ENCODE results near the gene HOXA3. TPM values are rescaled to one million over a fixed set of nuclear protein-coding genes. Genes with fewer than 3 reads are reported as not detected.

Gene HOXA3
- polyA plus RNA-seq, 2 of the 4 experiments (the other 2 are of a cell fraction): 3.3 to 8.7 TPM

DNA sequence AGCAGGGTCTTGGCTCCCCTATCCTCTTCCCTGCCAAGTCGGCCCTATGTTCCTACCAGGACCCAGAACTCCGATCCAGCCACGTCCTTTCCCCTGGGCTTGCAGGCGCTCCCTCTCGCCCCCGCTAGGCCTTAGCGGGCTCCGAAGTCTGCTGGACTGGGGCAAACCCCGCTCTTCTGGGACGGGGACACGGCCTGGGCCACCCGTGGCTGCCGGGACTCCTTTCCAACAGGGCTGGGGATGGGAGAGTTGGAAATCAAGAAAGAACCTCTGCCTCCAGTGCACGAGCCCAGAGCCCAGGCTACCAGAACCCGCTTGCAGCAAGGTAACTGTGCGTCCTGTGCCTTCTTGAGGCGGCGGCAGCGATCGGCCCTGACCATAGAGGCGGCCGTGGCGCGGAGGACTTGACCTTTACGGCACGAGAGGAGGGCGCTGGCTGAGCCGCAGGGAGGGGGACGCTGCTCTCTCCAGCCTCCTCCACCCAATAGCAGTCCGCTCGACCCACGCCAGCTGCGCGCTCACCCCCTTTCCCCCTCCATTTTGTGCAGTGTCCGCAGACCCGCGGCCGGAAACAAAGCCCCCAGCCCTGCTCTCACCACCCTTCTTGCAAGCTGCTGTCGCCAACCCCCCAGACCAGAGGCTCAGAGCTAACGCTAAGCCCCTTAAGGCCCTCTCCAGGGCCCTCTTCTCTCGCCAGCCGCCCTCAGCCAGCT, 39.6 kb upstream of the HOXA3 start:
- no peak overlapping the region for H3K27ac ChIP-seq
- no peak overlapping the region for H3K4me3 ChIP-seq
- H3K4me1 ChIP-seq: no peaks in the 10 kb centered on the region
- TF ChIP-seq NFE2L2 (conservative IDR thresholded peaks at IDR 0.05; ENCODE audit: low read length): no peak
- TF ChIP-seq RAD21 (conservative IDR thresholded peaks at IDR 0.05 in 1 of 2, IDR thresholded peaks at IDR 0.05 in 1 of 2): no peak
- TF ChIP-seq FOXS1 (CRISPR knock-in tag; IDR thresholded peaks at IDR 0.05): no peak
- TF ChIP-seq POLR2AphosphoS2 (conservative IDR thresholded peaks at IDR 0.05; ENCODE audit: low read length): no peak
- TF ChIP-seq CEBPB (IDR thresholded peaks at IDR 0.05): no peak
- TF ChIP-seq, protein P1, sequence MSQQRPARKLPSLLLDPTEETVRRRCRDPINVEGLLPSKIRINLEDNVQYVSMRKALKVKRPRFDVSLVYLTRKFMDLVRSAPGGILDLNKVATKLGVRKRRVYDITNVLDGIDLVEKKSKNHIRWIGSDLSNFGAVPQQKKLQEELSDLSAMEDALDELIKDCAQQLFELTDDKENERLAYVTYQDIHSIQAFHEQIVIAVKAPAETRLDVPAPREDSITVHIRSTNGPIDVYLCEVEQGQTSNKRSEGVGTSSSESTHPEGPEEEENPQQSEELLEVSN (IDR thresholded peaks at IDR 0.05; ENCODE audit: borderline replicate concordance, low read depth): no peak
- ATAC-seq (no peak), FAIRE-seq (no peak), DNase-seq (ENCODE audit: low read depth in 1 of 2, low spot score in 1 of 2) (no peak)
- ChIA-PET POLR2A (interaction anchor here (0.7 kb wide), 1 partner anchor 8 kb away, joined by 4 read pairs; no protein-coding TSS in a partner anchor), CTCF (interaction anchor here (0.6 to 4.8 kb wide), 4 partner anchors 12 to 904 kb away, joined by 4 to 58 read pairs (median 22); no protein-coding TSS in a partner anchor)
- H3K9me3 ChIP-seq: no peaks in the 10 kb centered on the region
- 94% methylated on average over 39 of the region's 42 CpGs for WGBS (ENCODE audit: missing lambda C conversion rate)
- no peak overlapping the region for H3K4me2 ChIP-seq

DNA sequence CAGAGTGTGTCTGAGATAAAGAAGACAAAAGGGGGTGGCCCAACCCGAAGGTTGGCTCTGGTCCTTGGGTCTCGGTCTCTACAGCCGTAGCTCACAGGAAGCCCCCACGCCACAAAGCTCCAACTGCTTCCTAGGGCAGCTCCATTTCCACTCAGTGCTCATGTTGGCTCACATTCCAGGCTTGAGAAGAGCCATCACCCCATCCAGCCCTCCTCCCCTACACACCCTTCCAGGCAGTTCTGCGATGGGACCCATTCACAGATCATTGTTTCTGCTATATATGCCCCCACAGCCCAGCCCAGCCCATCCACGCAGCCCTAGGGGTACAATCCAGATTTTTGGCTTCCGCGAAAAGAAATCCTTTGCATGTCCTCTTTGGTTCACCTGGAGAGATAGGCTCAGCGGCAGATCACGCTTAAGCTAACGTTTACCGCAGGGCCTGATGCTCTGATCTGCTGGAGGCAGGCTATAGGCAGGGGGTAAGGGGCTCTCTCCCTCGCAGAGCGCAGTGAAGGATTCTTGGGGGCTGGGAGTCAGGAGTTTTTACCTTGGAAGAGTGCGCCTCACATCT, 38.9 kb upstream of the HOXA3 start:
- Histone ChIP-seq H3K4me3 (no peak overlapping the region), H3K4me1 (peaks cover 4% of the 10 kb centered on the region; the same call in 1 of the 3 replicates), H3K27ac (no peak overlapping the region), H3K4me2 (no peak overlapping the region), H3K9me3 (no peaks in the 10 kb centered on the region)
- ATAC-seq: no peak
- no peak for DNase-seq (ENCODE audit: low read depth in 1 of 2, low spot score in 1 of 2)
- WGBS (ENCODE audit: missing lambda C conversion rate): 91% methylated on average over 15 of the region's 15 CpGs
- FAIRE-seq: no peak
- ChIA-PET CTCF (interaction anchor here (0.8 to 3.8 kb wide), 4 partner anchors 12 to 829 kb away, joined by 3 to 30 read pairs (median 10); no protein-coding TSS in a partner anchor), POLR2A (no interaction called here)
- TF ChIP-seq POLR2A (IDR thresholded peaks at IDR 0.05; ENCODE audit: low read length): no peak
- no peak for TF ChIP-seq EHMT2 (IDR thresholded peaks at IDR 0.05; ENCODE audit: low read depth)
- TF ChIP-seq MAFK (IDR thresholded peaks at IDR 0.05; ENCODE audit: partially characterized antibody): no peak
- no peak for TF ChIP-seq JUNB (IDR thresholded peaks at IDR 0.05)
- TF ChIP-seq, protein P2, sequence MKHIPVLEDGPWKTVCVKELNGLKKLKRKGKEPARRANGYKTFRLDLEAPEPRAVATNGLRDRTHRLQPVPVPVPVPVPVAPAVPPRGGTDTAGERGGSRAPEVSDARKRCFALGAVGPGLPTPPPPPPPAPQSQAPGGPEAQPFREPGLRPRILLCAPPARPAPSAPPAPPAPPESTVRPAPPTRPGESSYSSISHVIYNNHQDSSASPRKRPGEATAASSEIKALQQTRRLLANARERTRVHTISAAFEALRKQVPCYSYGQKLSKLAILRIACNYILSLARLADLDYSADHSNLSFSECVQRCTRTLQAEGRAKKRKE (CRISPR knock-in tag; IDR thresholded peaks at IDR 0.05; ENCODE audit: low read depth): no peak
- no peak for TF ChIP-seq SMC3 (IDR thresholded peaks at IDR 0.05)
- TF ChIP-seq SREBF2 (IDR thresholded peaks at IDR 0.05): no peak
- TF ChIP-seq, protein P3, sequence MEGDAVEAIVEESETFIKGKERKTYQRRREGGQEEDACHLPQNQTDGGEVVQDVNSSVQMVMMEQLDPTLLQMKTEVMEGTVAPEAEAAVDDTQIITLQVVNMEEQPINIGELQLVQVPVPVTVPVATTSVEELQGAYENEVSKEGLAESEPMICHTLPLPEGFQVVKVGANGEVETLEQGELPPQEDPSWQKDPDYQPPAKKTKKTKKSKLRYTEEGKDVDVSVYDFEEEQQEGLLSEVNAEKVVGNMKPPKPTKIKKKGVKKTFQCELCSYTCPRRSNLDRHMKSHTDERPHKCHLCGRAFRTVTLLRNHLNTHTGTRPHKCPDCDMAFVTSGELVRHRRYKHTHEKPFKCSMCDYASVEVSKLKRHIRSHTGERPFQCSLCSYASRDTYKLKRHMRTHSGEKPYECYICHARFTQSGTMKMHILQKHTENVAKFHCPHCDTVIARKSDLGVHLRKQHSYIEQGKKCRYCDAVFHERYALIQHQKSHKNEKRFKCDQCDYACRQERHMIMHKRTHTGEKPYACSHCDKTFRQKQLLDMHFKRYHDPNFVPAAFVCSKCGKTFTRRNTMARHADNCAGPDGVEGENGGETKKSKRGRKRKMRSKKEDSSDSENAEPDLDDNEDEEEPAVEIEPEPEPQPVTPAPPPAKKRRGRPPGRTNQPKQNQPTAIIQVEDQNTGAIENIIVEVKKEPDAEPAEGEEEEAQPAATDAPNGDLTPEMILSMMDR (IDR thresholded peaks at IDR 0.05): no peak
- TF ChIP-seq, protein P4, sequence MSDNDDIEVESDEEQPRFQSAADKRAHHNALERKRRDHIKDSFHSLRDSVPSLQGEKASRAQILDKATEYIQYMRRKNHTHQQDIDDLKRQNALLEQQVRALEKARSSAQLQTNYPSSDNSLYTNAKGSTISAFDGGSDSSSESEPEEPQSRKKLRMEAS (IDR thresholded peaks at IDR 0.05): no peak
- TF ChIP-seq CHD4 (IDR thresholded peaks at IDR 0.05; ENCODE audit: borderline replicate concordance): no peak
- TF ChIP-seq, protein P5, sequence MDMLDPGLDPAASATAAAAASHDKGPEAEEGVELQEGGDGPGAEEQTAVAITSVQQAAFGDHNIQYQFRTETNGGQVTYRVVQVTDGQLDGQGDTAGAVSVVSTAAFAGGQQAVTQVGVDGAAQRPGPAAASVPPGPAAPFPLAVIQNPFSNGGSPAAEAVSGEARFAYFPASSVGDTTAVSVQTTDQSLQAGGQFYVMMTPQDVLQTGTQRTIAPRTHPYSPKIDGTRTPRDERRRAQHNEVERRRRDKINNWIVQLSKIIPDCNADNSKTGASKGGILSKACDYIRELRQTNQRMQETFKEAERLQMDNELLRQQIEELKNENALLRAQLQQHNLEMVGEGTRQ (IDR thresholded peaks at IDR 0.05): no peak
- TF ChIP-seq JUN (IDR thresholded peaks at IDR 0.05): no peak
